ENCODE measurements around the gene HIGD1B. TPM values are rescaled to one million over a fixed set of nuclear protein-coding genes. Genes with fewer than 3 reads are reported as not detected.

HIGD1B gene
- total and polyA plus RNA-seq, 9 of the 15 experiments (the other 6 are each of a cell fraction or from before 2014, with no cell fraction given), result not detected

DNA sequence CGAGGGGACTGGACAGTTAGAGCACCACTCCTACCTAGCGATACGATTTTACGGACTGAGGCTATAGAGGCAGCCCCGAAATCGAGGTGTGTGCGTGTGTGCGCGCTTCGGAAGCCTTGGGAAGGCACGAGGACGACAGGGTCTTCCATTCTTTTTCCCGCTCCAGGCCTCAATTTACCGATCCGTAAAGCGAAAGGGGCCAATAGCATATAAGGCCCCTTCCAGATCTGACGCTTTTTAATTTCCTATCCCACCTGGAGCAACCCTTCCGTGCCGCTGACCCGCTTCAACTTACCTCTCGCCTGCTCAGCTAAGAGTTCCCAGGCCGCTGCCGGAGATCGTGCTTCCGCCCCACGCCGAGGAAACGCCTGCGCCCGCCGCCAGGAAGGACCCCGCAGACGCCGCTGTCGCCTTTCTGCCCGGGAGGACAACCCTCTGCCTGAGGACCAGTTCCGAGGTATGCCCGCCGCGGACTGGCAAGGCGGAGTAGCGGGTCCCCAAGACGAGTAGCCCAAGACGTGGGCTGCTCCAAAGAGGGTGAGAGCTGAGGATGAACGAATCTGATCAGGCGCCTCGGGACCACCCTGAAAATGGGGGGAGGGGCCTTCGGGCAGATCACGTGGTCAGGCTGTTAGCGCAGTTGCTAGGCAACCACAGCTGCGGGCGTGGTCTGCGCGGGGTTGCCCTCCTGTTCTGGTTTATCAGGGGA, 51.5 kb downstream of the HIGD1B start, which contains the start of gene EFTUD2 (continued):
- TF ChIP-seq PURB (CRISPR knock-in tag; IDR thresholded peaks at IDR 0.05; ENCODE audit: low read depth), result no peak
- no peak for TF ChIP-seq POLR2AphosphoS2 (IDR thresholded peaks at IDR 0.05; ENCODE audit: low read length)
- no peak for TF ChIP-seq CEBPB (tag; IDR thresholded peaks at IDR 0.05)
- TF ChIP-seq BMI1 (IDR thresholded peaks at IDR 0.05; ENCODE audit: low read length), result peak; percentile 85; the same call in 1 of the 2 replicates
- no peak for TF ChIP-seq U2AF1 (optimal IDR thresholded peaks at IDR 0.05; ENCODE audit: low read depth, low read length)
- TF ChIP-seq ZNF696 (CRISPR knock-in tag; conservative IDR thresholded peaks at IDR 0.05), result no peak
- TF ChIP-seq ZNF212 (CRISPR knock-in tag; IDR thresholded peaks at IDR 0.05), result no peak
- no peak for TF ChIP-seq ZNF224 (CRISPR knock-in tag; IDR thresholded peaks at IDR 0.05)
- TF ChIP-seq GABPB1 (CRISPR knock-in tag; IDR thresholded peaks at IDR 0.05), result peak; percentile 95
- peak; percentile 84; the same call in 1 of the 2 replicates for TF ChIP-seq HDAC2 (IDR thresholded peaks at IDR 0.05)
- no peak for TF ChIP-seq CHD7 (IDR thresholded peaks at IDR 0.05; ENCODE audit: low read depth, low read length)
- TF ChIP-seq ZBTB1 (CRISPR knock-in tag; IDR thresholded peaks at IDR 0.05; ENCODE audit: borderline replicate concordance, low read depth), result no peak
- no peak for TF ChIP-seq MCM2 (IDR thresholded peaks at IDR 0.05; ENCODE audit: low read depth)
- no peak for TF ChIP-seq ZNF316 (IDR thresholded peaks at IDR 0.05)
- no peak for TF ChIP-seq ZZZ3 (IDR thresholded peaks at IDR 0.05)
- TF ChIP-seq E2F3 (CRISPR knock-in tag; IDR thresholded peaks at IDR 0.05), result no peak
- no peak for TF ChIP-seq CBX5 (IDR thresholded peaks at IDR 0.05; ENCODE audit: borderline replicate concordance, low read depth)
- TF ChIP-seq NCOA6 (IDR thresholded peaks at IDR 0.05), result no peak
- no peak for TF ChIP-seq ZNF830 (CRISPR knock-in tag; IDR thresholded peaks at IDR 0.05)

All from K562 (cell line).